Parathyroid adenoma (tissue), 2 donors: ENCODE measurements around the gene TECTA.

ENCODE experiments used
- H2AFZ ChIP-seq: fragments of 300-600 bp; sonication (generic); one replicate; pipeline ENCODE4 v1.7.0; 2017; ENCODE audit warnings: antibody characterized with exemption, mild to moderate bottlenecking
- H3K27ac ChIP-seq: fragments of 300-600 bp; sonication (generic); one replicate; pipeline ENCODE4 v1.7.0; 2017
- H3K27me3 ChIP-seq: fragments of 300-600 bp; sonication (generic); one replicate; pipeline ENCODE4 v1.7.0; 2017; ENCODE audit warnings: low read length; ENCODE audit not compliant: control insufficient read depth, insufficient read depth
- H3K36me3 ChIP-seq: fragments of 300-600 bp; sonication (generic); one replicate; pipeline ENCODE4 v1.7.0; 2017; ENCODE audit warnings: low read length; ENCODE audit not compliant: control insufficient read depth, insufficient read depth
- H3K4me1 ChIP-seq: fragments of 300-600 bp; sonication (generic); one replicate; pipeline ENCODE4 v1.7.0; 2017; ENCODE audit warnings: control low read depth
- H3K4me2 ChIP-seq: fragments of 300-600 bp; sonication (generic); one replicate; pipeline ENCODE4 v1.7.0; 2017; ENCODE audit warnings: low read length
- H3K4me3 ChIP-seq: fragments of 300-600 bp; sonication (generic); one replicate; pipeline ENCODE4 v1.7.0; 2017; ENCODE audit warnings: low read depth, low read length
- H3K79me2 ChIP-seq: fragments of 300-600 bp; sonication (generic); one replicate; pipeline ENCODE4 v1.7.0; 2017; ENCODE audit warnings: control low read depth
- H3K9ac ChIP-seq: fragments of 300-600 bp; sonication (generic); one replicate; pipeline ENCODE4 v1.7.0; 2017; ENCODE audit warnings: mild to moderate bottlenecking
- H3K9me3 ChIP-seq: fragments of 300-600 bp; sonication (generic); one replicate; pipeline ENCODE4 v1.7.0; 2017; ENCODE audit warnings: low read length; ENCODE audit not compliant: control insufficient read depth
- CTCF ChIP-seq: fragments of 300-600 bp; sonication (generic); IDR thresholded peaks from one replicate; pipeline ENCODE4 v1.7.0; 2017; ENCODE audit warnings: antibody characterized with exemption, mild to moderate bottlenecking
- donor health status: primary hyperparathyroidism.

The TECTA gene

GRCh38 chr11:121095561-121095960 lies 5.5 kb upstream of the TECTA start:
- Histone ChIP-seq H3K36me3 (no peaks in the 10 kb centered on the region), H3K79me2 (no peaks in the 10 kb centered on the region), H2AFZ (no peak overlapping the region), H3K9ac (no peak overlapping the region), H3K4me2 (no peak overlapping the region), H3K27ac (no peak overlapping the region), H3K4me3 (no peak overlapping the region), H3K9me3 (no peaks in the 10 kb centered on the region), H3K27me3 (no peaks in the 10 kb centered on the region), H3K4me1 (no peaks in the 10 kb centered on the region)
- no peak for TF ChIP-seq CTCF

DNA sequence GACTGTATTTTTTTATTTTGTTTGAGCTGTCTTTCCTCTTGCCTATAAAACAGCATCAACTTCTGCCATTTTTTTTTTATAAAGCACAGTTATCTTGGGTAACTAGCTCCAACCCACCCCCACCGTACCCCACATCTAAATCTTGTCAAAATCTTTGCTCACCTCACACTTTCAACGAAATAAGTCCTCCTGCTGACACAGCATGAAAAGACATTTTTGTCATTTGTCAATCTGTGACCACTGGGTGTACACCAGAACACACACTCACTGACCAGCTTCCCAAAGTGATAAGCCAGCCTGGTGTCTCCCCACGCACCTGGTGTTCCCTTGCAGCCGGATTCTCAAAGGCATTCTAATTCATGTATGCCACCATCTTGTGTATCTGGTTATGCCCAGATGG lies 1.7 kb upstream of the TECTA start:
- no peaks in the 10 kb centered on the region for H3K4me1 ChIP-seq
- H2AFZ ChIP-seq = no peak overlapping the region
- TF ChIP-seq CTCF = no peak
- H3K79me2 ChIP-seq = no peaks in the 10 kb centered on the region
- H3K27me3 ChIP-seq = no peaks in the 10 kb centered on the region
- no peak overlapping the region for H3K4me2 ChIP-seq
- H3K4me3 ChIP-seq = no peak overlapping the region
- no peaks in the 10 kb centered on the region for H3K36me3 ChIP-seq
- no peak overlapping the region for H3K9ac ChIP-seq
- no peaks in the 10 kb centered on the region for H3K9me3 ChIP-seq
- H3K27ac ChIP-seq = no peak overlapping the region

GRCh38 chr11:121099885-121100284 lies 1.2 kb upstream of the TECTA start:
- Histone ChIP-seq H3K4me3 (no peak overlapping the region), H3K79me2 (no peaks in the 10 kb centered on the region), H3K4me2 (no peak overlapping the region), H3K4me1 (no peaks in the 10 kb centered on the region), H3K36me3 (no peaks in the 10 kb centered on the region), H3K9me3 (no peaks in the 10 kb centered on the region), H3K9ac (no peak overlapping the region), H3K27me3 (no peaks in the 10 kb centered on the region), H2AFZ (no peak overlapping the region), H3K27ac (no peak overlapping the region)
- TF ChIP-seq CTCF = no peak

GRCh38 chr11:121104312-121104762 lies 3.3 kb downstream of the TECTA start:
- Histone ChIP-seq H3K4me3 (no peak overlapping the region), H3K79me2 (no peaks in the 10 kb centered on the region), H3K27me3 (no peaks in the 10 kb centered on the region), H3K9ac (no peak overlapping the region), H2AFZ (no peak overlapping the region), H3K27ac (no peak overlapping the region), H3K4me2 (no peak overlapping the region), H3K9me3 (no peaks in the 10 kb centered on the region), H3K4me1 (no peaks in the 10 kb centered on the region), H3K36me3 (no peaks in the 10 kb centered on the region)
- no peak for TF ChIP-seq CTCF

DNA sequence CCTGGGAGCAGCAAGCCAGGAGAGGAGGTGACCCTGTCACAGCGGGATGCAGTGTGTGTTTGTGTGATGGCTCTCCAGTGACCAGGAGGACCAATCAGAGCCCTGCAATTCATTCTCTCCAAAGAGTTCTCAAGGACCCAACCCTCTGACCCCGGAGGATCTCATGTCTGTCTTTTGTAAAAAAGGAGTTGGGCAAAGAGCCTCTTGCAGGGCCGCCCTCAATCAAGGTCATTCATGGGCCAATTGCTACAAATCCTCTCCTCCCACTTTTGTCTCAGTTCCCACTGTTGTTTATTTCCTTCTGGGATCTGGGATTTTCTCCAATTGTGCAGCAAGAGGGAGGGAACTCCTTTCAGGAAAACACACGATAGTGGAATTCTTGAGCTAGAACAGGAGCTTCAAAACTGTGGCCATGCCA lies 4.0 kb downstream of the TECTA start:
- H3K9me3 ChIP-seq = no peaks in the 10 kb centered on the region
- no peak overlapping the region for H3K27ac ChIP-seq
- H3K36me3 ChIP-seq = no peaks in the 10 kb centered on the region
- no peaks in the 10 kb centered on the region for H3K27me3 ChIP-seq
- no peak overlapping the region for H3K4me2 ChIP-seq
- no peaks in the 10 kb centered on the region for H3K79me2 ChIP-seq
- H3K9ac ChIP-seq = no peak overlapping the region
- no peak overlapping the region for H3K4me3 ChIP-seq
- no peak overlapping the region for H2AFZ ChIP-seq
- no peak for TF ChIP-seq CTCF
- no peaks in the 10 kb centered on the region for H3K4me1 ChIP-seq
